GM21717 (cell line): Measurements from ENCODE around the gene PAM.

Source experiments
- ATAC-seq: cut with Tn5 transposase; IDR thresholded peaks from one replicate; pipeline ENCODE4 v1.9.1; 2021; ENCODE audit warnings: mild to moderate bottlenecking, moderate library complexity; ENCODE audit not compliant: unreplicated experiment

Gene PAM

DNA sequence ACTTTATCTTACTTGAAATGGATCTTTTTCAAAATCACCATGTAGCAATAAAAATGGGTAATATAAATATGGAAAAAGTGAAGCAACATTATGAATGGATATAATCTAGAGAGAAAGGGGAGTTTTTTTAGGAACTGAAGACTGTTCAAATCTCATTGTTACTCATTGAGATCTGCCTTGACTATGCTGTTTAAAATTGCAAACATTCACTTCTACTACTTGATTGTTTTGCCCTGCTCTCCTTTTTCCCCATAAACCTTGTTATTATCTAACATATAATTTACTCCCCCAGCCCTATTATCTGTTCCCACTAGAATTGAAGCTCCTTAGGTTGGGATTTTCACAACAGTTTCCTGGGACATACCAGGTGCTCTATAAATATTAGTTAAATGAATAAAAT lies 22.0 kb downstream of the PAM start:
- ATAC-seq, result no peak

- peak; percentile 56 for ATAC-seq
These were observed 23.4 kb downstream of the PAM start for GRCh38 chr5:102778478-102778877.

DNA sequence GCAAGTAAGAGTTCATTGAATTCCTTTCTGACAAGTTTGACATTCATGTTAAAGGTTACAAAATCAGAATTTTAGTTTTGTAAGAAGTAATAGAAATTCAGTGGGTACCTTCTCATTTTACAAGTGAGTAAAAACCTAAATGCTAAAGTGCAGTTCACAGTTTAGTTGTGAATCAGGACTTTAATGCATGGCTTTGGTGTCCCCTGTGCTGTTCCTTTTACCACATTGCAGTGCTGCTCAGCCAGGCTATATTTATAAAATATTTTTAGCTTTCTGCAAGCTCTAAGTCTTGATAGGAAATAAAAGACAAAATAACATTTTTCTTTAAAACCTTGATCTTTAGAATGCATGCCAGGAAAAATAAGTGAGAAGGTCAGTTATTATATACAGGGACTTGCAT lies 26.3 kb downstream of the PAM start:
- ATAC-seq, result no peak

- no peak for ATAC-seq
These were observed 26.7 kb downstream of the PAM start for GRCh38 chr5:102781786-102782185.

- ATAC-seq, result no peak
These were observed 27.2 kb downstream of the PAM start for GRCh38 chr5:102782217-102782872.

DNA sequence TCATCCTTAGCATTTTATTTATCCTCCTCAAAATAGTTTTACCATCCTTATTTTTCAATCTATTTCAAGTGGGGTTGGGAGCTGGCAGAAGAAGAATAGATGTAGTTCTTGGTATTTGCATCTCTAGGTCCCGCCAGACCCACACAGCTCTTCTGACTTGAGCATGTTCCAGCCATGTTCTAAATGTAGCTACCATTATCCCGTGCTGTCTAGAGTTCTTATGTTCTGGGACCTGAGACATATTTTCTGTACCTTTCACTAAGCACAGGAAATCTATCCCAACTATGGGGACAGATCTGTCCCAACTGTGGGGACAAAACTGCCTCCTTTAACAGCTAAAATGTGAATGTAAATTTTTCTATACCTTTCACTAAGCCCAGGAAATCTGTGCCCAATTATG lies 32.0 kb downstream of the PAM start:
- no peak for ATAC-seq

- no peak for ATAC-seq
These were observed 33.7 kb downstream of the PAM start for GRCh38 chr5:102788788-102789187.

- no peak for ATAC-seq
These were observed 34.4 kb downstream of the PAM start for GRCh38 chr5:102789469-102789868.

GRCh38 chr5:102790748-102791147 lies 35.6 kb downstream of the PAM start:
- no peak for ATAC-seq

DNA sequence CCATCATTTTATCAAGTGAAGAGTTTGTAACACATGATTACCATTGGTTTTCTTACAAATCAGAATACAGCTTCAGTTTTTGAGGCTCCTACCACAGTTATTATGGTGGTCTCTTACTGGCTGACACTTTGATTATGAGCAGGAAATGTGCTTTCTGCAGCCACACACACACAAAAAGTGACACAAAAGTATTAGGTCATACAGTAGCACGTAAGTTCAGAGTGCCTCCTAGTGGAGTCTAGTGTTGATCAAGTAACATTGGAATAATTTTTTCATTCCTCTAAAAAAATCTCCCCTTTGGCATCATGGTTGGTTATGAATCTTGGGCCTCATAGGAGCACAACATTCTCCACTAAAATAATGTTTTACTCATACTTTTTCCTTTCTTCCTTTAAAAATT lies 37.6 kb downstream of the PAM start:
- no peak for ATAC-seq

DNA sequence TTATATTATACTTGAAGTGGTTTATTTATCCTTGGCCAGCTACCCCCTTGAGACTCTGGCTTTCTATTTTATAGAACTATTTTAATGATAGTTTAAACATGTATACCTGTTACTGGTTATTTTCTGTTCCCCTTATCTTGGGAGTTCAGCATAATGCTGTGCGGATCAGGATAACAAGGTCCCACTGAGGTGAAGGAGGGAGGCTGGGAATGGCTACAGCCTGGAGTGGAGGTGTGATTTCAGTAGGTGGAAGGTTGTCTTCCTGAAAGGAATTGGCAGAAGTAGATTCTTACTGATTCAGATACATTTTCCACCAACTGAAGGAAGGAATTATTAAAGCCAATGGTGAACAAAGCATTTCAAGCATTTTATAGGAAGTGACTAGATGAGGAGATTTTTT lies 38.9 kb downstream of the PAM start:
- ATAC-seq, result no peak

DNA sequence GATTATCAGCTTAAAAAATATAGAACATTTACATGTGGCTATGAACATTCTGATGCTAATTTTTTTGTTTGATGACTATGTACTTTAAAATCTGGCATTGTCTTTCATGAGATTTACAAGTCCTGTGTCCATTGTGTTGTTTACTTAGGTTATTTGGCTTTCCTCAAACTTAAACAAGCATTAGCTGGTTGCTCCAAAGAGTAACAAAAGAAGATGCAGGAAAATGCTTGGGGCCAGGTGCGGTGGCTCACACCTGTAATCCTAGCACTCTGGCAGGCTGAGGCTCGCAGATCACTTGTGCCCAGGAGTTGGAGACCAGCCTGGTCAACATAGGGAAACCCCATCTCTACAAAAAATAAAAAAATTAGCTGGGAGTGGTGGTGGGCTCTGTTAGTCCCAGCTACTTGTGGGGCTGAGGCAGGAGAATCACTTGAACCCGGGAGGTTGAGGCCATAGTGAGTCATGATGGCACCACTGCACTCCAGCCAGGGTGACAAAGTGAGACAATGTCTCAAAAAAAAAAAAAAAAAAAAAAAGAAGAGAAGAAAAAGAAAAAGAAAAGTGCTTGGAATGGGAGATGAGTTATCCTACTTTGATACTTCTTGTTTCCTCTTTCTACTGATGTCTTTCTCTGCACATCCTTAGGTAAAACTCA lies 39.7 kb downstream of the PAM start:
- no peak for ATAC-seq

DNA sequence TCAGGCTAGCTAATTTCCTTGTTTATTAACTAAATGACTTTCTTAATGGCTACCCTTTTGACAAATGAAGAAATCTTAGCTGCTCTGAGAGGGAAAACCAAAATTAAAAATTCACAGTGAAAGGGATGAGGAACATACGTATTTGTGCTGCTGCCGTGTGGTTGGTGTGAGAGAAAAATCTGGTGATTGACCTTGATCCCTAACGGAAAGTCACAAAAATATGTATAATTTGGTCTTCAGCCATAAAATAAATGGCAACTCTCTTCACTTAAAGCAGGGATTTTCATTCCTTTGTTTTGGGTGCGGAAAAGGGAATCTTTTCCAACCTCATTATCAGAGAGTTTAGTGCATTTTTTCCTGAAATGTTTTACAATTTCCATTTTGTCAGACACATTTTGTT lies 40.4 kb downstream of the PAM start:
- no peak for ATAC-seq

DNA sequence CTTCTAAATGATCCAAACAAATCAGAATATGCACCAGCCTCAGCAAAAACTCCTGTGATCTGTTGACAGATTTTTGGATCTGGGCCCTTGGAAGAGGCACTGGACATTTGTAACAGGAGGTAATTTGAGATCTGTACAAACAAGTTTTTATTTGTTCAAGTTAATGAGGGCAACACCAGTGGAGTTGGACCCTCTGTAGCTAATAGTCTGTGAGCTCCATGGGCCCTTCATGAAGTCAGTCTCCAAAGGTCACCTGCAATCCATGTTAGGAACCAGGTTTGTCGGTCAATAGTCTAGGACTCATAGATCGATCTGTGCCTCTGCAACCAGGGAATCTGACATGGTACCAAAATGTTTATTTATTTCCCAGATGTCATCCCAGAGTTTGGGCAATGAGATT lies 40.9 kb downstream of the PAM start:
- ATAC-seq, result no peak

DNA sequence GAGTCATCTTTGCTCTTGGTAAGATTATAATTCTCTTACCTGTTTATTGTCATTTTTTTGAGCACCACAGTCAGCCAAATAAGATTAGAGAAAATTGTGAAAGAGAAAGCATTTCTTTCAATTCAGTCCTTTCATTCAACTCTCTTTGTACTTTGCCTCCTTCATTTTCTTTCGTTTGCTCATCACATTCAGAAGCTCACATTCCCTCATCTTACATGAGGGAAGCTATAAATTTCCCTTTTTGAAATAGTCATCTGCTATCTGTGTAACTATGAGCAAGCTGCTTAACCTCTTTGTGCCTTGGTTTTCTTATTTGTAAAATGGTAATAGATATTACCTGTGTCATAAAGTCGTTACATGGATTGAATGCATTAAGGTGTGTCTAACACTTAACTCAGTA lies 41.4 kb downstream of the PAM start:
- ATAC-seq, result no peak

- ATAC-seq, result no peak
These were observed 42.3 kb downstream of the PAM start for GRCh38 chr5:102797322-102797884.

- no peak for ATAC-seq
These were observed 43.1 kb downstream of the PAM start for GRCh38 chr5:102798104-102798785.

DNA sequence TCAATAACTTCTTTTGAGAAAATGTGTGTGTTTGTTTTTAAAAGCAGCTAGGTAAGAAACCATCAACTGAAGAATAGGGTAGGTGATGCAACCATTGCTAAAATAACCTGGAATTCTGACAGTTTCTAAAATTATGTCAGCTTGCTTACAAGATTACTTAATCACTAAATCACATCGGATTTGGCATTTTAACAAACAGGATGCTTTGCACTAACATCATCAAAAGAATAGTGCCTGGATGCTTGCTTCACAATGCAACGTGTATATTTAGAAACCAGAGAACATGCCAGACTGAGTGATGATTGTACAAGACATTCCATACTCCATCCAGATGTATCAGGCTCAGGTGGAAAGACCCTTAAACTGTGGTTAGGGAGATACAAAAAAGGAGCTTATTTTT lies 43.9 kb downstream of the PAM start:
- no peak for ATAC-seq

DNA sequence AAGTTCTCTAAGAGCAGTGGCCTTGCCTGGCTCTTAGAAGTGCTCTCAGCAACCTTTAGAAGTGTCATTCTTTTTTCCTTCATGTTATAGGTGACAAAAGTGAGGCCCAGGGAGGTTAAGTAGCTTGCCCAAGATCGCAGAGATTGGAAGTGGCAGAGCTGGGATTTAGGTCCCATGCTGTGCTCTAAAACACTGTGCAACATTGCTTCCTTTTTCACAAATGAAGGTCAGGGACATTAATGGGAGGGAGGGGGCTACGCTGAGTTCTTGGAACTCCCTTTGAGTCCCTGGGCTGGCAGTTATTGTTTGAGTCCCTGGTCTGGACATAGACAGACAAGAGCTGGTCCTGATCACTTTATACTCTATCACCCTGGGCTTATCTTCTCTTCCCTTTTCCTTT lies 45.3 kb downstream of the PAM start:
- no peak for ATAC-seq

- ATAC-seq, result no peak
These were observed 46.3 kb downstream of the PAM start for GRCh38 chr5:102801371-102801770.

GRCh38 chr5:102802708-102803458 lies 47.8 kb downstream of the PAM start:
- no peak for ATAC-seq
